ENCODE results near the gene TMTC4. TPM values are rescaled to one million over a fixed set of nuclear protein-coding genes. Genes with fewer than 3 reads are reported as not detected.

Gene TMTC4
- total RNA-seq, 6 donors from 2014 or later, result 11.4 to 17.8 (median 14.5) TPM

GRCh38 chr13:100561158-100561499 lies 113.5 kb downstream of the TMTC4 start:
- DNase-seq, result no peak
- TF ChIP-seq POLR2AphosphoS5 (IDR thresholded peaks at IDR 0.05), result no peak
- TF ChIP-seq, protein P1, sequence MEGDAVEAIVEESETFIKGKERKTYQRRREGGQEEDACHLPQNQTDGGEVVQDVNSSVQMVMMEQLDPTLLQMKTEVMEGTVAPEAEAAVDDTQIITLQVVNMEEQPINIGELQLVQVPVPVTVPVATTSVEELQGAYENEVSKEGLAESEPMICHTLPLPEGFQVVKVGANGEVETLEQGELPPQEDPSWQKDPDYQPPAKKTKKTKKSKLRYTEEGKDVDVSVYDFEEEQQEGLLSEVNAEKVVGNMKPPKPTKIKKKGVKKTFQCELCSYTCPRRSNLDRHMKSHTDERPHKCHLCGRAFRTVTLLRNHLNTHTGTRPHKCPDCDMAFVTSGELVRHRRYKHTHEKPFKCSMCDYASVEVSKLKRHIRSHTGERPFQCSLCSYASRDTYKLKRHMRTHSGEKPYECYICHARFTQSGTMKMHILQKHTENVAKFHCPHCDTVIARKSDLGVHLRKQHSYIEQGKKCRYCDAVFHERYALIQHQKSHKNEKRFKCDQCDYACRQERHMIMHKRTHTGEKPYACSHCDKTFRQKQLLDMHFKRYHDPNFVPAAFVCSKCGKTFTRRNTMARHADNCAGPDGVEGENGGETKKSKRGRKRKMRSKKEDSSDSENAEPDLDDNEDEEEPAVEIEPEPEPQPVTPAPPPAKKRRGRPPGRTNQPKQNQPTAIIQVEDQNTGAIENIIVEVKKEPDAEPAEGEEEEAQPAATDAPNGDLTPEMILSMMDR (IDR thresholded peaks at IDR 0.05), result no peak
- TF ChIP-seq EP300 (IDR thresholded peaks at IDR 0.05), result no peak
- no peak for TF ChIP-seq POLR2A (IDR thresholded peaks at IDR 0.05)
- Histone ChIP-seq H3K27ac (peak overlapping the region in 1 of 4 donors; percentile 11), H3K4me1 (no peaks in the 10 kb centered on the region), H3K9me3 (no peaks in the 10 kb centered on the region), H3K27me3 (no peaks in the 10 kb centered on the region), H3K4me3 (no peak overlapping the region), H3K36me3 (no peaks in the 10 kb centered on the region)
- WGBS, 2 donors, result 78 to 84% methylated on average over 2 of the region's 2 CpGs
- ATAC-seq (ENCODE audit: low FRiP score in 2 of 2), result no peak

- TF ChIP-seq EP300 (IDR thresholded peaks at IDR 0.05), result peak in 2 of 4 donors; percentile 34 to 54
- TF ChIP-seq, protein P1 (IDR thresholded peaks at IDR 0.05), result no peak
- no peak for TF ChIP-seq POLR2AphosphoS5 (IDR thresholded peaks at IDR 0.05)
- no peak for TF ChIP-seq POLR2A (IDR thresholded peaks at IDR 0.05)
- ATAC-seq (ENCODE audit: low FRiP score in 2 of 2) (no peak), DNase-seq (no peak)
- no peaks in the 10 kb centered on the region for H3K27me3 ChIP-seq
- no peaks in the 10 kb centered on the region for H3K9me3 ChIP-seq
- no peaks in the 10 kb centered on the region for H3K36me3 ChIP-seq
- H3K4me3 ChIP-seq, result no peak overlapping the region
- H3K4me1 ChIP-seq, result no peaks in the 10 kb centered on the region
- peak overlapping the region in 1 of 4 donors; percentile 11 for H3K27ac ChIP-seq
- WGBS, 2 donors, result 87 to 92% methylated on average over 15 of the region's 15 CpGs
Observed at GRCh38 chr13:100560498-100561157, 114.0 kb downstream of the TMTC4 start.

GRCh38 chr13:100559886-100560285 lies 114.7 kb downstream of the TMTC4 start:
- no peak for TF ChIP-seq EP300 (IDR thresholded peaks at IDR 0.05)
- TF ChIP-seq POLR2A (IDR thresholded peaks at IDR 0.05), result no peak
- no peak for TF ChIP-seq POLR2AphosphoS5 (IDR thresholded peaks at IDR 0.05)
- TF ChIP-seq, protein P1 (IDR thresholded peaks at IDR 0.05), result no peak
- WGBS, 2 donors, result 88 to 97% methylated on average over 8 of the region's 8 CpGs

More at GRCh38 chr13:100559886-100560285, 114.7 kb downstream of the TMTC4 start:
- Histone ChIP-seq H3K4me3 (no peak overlapping the region), H3K27me3 (no peaks in the 10 kb centered on the region), H3K4me1 (no peaks in the 10 kb centered on the region), H3K27ac (no peak overlapping the region), H3K36me3 (no peaks in the 10 kb centered on the region), H3K9me3 (no peaks in the 10 kb centered on the region)
- DNase-seq (no peak), ATAC-seq (ENCODE audit: low FRiP score in 2 of 2) (no peak)

Other genes starting within 250 kb of the TMTC4 start
- gene GGACT, start 86.0 kb downstream of the TMTC4 start, total RNA-seq, result 1 to 10 TPM in 5 of 6 donors, under 1 TPM in 1; 0.67 to 8.5 (median 5.7) TPM

Measured in upper lobe of left lung (tissue), 6 donors.